Measurements from ENCODE around the gene RNASET2.
A peak's percentile ranks its signal among the peaks of the same experiment; 100 is the strongest.

Gene RNASET2

DNA sequence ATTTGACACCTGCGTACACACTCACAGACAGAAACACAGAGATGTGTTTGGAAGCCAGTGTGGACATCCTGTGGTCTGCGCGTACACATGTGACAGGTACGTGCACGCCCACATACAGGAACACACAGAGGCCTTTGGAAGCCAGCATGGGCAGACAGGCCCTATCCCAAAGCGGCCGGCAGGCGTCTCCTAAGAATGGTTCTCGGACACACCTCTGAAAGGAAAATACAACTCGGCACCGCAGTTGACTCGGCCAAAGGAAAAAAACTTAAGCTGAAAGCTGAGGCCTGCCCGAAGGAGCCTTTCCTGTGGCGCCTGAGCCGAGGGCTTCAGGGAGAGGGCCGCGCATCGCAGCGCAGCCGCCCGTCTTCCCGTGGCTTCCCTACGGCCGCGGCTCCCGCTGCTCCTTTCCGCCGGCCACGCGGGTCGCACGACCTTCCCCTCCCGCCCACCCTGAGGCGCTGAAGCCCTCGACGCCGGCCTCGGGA is 41.5 kb upstream of the RNASET2 start:
- TF ChIP-seq, protein P1, sequence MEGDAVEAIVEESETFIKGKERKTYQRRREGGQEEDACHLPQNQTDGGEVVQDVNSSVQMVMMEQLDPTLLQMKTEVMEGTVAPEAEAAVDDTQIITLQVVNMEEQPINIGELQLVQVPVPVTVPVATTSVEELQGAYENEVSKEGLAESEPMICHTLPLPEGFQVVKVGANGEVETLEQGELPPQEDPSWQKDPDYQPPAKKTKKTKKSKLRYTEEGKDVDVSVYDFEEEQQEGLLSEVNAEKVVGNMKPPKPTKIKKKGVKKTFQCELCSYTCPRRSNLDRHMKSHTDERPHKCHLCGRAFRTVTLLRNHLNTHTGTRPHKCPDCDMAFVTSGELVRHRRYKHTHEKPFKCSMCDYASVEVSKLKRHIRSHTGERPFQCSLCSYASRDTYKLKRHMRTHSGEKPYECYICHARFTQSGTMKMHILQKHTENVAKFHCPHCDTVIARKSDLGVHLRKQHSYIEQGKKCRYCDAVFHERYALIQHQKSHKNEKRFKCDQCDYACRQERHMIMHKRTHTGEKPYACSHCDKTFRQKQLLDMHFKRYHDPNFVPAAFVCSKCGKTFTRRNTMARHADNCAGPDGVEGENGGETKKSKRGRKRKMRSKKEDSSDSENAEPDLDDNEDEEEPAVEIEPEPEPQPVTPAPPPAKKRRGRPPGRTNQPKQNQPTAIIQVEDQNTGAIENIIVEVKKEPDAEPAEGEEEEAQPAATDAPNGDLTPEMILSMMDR (conservative IDR thresholded peaks at IDR 0.05; ENCODE audit: low read depth, low read length): peak; percentile 77
- H3K4me3 ChIP-seq (ENCODE audit: low read depth, low read length): peak overlapping the region; percentile 77
- DNase-seq (ENCODE audit: low read depth): peak; percentile 84

DNA sequence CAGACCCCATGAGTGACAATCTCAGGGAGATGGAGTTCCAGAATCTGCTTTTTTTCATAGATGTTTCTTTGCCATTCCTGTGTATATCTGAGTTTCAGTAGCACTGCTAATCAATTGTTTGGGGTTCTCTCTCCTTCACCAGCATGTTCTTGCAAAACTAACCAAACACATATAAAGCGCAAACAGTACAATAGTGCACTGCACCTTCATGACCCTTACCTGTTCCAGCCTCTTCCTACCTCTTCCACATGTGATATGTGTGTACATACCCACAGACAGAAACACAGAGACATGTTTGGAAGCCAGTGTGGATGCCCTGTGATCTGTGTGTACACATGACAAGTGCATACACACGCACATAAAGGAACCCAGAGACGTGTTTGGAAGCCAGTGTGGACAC is 41.0 kb upstream of the RNASET2 start:
- H3K4me3 ChIP-seq (ENCODE audit: low read depth, low read length): peak overlapping the region; percentile 77
- DNase-seq (ENCODE audit: low read depth): no peak
- TF ChIP-seq, protein P1 (conservative IDR thresholded peaks at IDR 0.05; ENCODE audit: low read depth, low read length): no peak

DNA sequence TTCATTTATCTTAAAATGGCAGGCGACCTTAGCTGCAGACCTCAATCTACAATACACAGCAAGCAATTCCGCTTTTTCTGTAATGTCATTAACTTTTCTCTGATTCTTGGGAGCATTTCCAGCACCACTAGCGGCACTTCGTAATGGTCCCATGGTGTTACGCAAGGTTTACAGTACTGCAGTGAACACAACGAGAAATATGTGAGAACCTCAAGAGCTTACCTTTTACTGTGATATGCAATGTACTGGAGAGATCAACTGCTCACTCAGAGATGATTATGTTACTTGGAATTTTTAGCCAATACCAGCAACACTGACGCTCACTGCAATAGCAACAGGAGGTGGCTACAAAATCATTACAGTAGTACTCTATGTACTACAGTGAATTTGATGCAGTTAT is 40.1 kb upstream of the RNASET2 start:
- peak; percentile 87 for DNase-seq (ENCODE audit: low read depth)
- H3K4me3 ChIP-seq (ENCODE audit: low read depth, low read length): no peak overlapping the region
- TF ChIP-seq, protein P1 (conservative IDR thresholded peaks at IDR 0.05; ENCODE audit: low read depth, low read length): no peak

DNA sequence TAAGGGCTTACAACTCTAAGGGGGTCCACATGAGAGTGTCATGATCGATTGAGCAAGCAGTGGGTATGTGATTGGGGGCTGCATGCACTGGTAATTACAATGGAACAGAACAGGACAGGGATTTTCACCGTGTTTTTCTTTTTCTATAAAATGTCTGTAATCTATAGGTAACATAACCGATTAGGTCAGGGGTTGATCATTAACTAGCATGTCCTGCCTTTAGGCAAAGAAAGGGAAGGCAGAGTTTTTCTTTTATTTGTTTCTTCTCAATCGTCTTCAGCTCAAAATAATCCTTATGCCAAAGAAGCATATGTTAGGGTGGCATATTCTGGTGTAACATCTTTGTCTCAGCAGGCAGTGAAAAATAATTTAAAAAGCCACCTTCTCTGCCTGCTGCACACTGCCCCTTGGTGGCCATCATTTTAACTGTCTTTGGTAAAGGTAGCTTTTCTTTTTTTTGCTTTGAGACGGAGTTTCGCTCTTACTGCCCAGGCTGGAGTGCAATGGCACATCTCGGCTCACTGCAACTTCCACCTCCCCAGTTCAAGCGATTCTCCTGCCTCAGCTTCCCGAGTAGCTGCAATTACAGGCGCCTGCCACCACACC is 33.2 kb upstream of the RNASET2 start:
- peak; percentile 78 for DNase-seq (ENCODE audit: low read depth)
- TF ChIP-seq, protein P1 (conservative IDR thresholded peaks at IDR 0.05; ENCODE audit: low read depth, low read length): peak; percentile 80
- H3K4me3 ChIP-seq (ENCODE audit: low read depth, low read length): no peak overlapping the region

DNA sequence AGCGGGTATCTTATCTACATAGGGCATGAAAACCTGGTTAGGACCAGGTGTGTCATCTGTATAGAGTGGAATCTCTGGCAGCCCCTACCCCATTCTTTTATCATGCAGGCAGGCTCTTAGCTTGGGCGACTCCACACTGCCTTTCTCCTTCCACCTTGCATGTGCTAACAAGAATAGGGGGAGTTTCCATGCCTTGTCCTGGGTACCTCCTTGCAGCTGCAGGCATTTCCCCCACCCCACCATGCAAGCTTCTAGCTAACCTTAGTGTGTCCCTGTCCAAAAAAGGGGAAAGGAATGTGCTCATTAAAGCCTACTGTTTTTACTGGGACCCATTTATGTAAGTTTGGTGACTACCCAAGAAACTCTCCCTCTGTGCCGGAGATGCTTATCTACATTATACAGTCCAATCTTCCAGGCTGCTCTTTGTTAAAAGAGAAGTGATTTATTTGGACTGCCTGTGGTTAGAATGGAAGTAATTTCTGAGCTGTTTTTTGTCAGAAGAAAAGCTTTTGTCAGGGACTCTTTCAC is 32.4 kb upstream of the RNASET2 start:
- TF ChIP-seq, protein P1 (conservative IDR thresholded peaks at IDR 0.05; ENCODE audit: low read depth, low read length): no peak
- DNase-seq (ENCODE audit: low read depth): no peak
- H3K4me3 ChIP-seq (ENCODE audit: low read depth, low read length): no peak overlapping the region

DNA sequence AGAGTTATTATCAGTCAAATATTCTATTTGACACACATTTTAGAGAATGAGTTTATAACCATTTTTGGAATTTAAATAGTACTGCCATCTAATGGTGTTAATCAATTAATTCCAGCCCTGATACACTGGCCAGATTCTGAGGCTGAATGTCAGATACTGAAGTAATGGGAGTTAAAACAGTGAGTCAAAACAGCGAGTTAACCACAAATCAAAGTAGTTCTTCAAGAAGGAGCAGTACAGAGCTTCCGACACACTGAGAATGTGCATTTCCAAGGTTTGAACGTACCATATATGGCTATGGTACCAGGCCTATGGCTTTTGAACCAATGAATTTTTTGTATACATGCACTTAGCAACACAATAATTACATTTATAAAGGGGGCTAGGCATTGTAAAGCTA is 31.6 kb upstream of the RNASET2 start:
- H3K4me3 ChIP-seq (ENCODE audit: low read depth, low read length): no peak overlapping the region
- no peak for DNase-seq (ENCODE audit: low read depth)
- TF ChIP-seq, protein P1 (conservative IDR thresholded peaks at IDR 0.05; ENCODE audit: low read depth, low read length): no peak

DNA sequence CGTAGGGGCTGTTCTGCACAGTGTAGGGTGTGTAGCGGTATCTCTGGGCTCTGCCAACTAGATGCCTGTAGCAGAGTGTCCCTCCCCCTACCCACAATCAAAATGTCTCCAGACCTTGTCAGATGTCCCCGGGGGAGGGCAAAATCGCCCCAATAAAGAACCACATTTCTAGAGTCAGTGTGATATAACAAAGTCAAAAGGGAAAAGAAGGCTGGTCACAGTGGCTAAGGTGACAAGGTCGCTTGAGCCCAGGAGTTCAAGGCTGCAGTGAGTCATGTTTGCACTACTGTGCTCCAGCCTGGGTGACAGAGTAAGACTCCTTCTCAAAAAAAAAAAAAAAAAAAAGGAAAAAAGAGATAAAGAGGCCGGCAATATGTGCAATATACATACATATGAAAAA is 31.1 kb upstream of the RNASET2 start:
- DNase-seq (ENCODE audit: low read depth): no peak
- H3K4me3 ChIP-seq (ENCODE audit: low read depth, low read length): no peak overlapping the region
- TF ChIP-seq, protein P1 (conservative IDR thresholded peaks at IDR 0.05; ENCODE audit: low read depth, low read length): no peak
